PFSK-1 (cell line): Measurements from ENCODE around the gene FGD4.

Experiments
- FOXP2 ChIP-seq: optimal IDR thresholded peaks from 2 replicates; pipeline ENCODE3; 2011; ENCODE audit warnings: borderline replicate concordance, control low read depth, inconsistent platforms; ENCODE audit not compliant: insufficient read depth; ENCODE audit errors: extremely low read length, extremely low read depth
- POLR2AphosphoS5 ChIP-seq: IDR thresholded peaks from 2 replicates; pipeline ENCODE4 v1.6.1; 2012; ENCODE audit warnings: low read depth, mild to moderate bottlenecking, control low read depth, low read length, moderate library complexity
- REST ChIP-seq, 2 experiments: IDR thresholded peaks; 2 replicates each; pipeline versions ENCODE4 v1.6.1 to v1.8.0; 2011 to 2012; ENCODE audit warnings: low read depth in 2 of 2, low read length in 2 of 2, control low read depth in 1 of 2, inconsistent platforms in 1 of 2, mild to moderate bottlenecking in 1 of 2, moderate library complexity in 1 of 2; ENCODE audit not compliant: insufficient read depth in 1 of 2
- SIN3A ChIP-seq: IDR thresholded peaks from 2 replicates; pipeline ENCODE4 v1.6.1; 2012; ENCODE audit warnings: mild to moderate bottlenecking, low read length, moderate library complexity, borderline replicate concordance; ENCODE audit not compliant: insufficient read depth
- TAF1 ChIP-seq: IDR thresholded peaks from 2 replicates; pipeline ENCODE4 v1.6.1; 2012; ENCODE audit warnings: low read length, control low read depth, borderline replicate concordance; ENCODE audit not compliant: insufficient read depth

Gene FGD4

GRCh38 chr12:32467959-32468863 is 68.9 kb downstream of the FGD4 start:
- TF ChIP-seq REST (IDR thresholded peaks at IDR 0.05; ENCODE audit: insufficient read depth in 1 of 2, low read depth in 2 of 2, low read length in 2 of 2): no peak
- no peak for TF ChIP-seq FOXP2
- no peak for TF ChIP-seq SIN3A
- TF ChIP-seq POLR2AphosphoS5: no peak
- no peak for TF ChIP-seq TAF1

- TF ChIP-seq POLR2AphosphoS5 (no peak), TAF1 (no peak), SIN3A (no peak), FOXP2 (no peak), REST (IDR thresholded peaks at IDR 0.05; ENCODE audit: insufficient read depth in 1 of 2, low read depth in 2 of 2, low read length in 2 of 2) (no peak)
These were observed 71.6 kb downstream of the FGD4 start for GRCh38 chr12:32470936-32471470.

- no peak for TF ChIP-seq SIN3A
- no peak for TF ChIP-seq FOXP2
- TF ChIP-seq REST (IDR thresholded peaks at IDR 0.05; ENCODE audit: insufficient read depth in 1 of 2, low read depth in 2 of 2, low read length in 2 of 2): no peak
- no peak for TF ChIP-seq TAF1
- no peak for TF ChIP-seq POLR2AphosphoS5
These were observed 72.2 kb downstream of the FGD4 start for GRCh38 chr12:32471591-32472001.

GRCh38 chr12:32475724-32476123 is 76.4 kb downstream of the FGD4 start:
- TF ChIP-seq TAF1: no peak

GRCh38 chr12:32476446-32476845 is 77.1 kb downstream of the FGD4 start:
- TF ChIP-seq TAF1: no peak
- TF ChIP-seq SIN3A: no peak
- no peak for TF ChIP-seq REST (IDR thresholded peaks at IDR 0.05; ENCODE audit: insufficient read depth in 1 of 2, low read depth in 2 of 2, low read length in 2 of 2)
- no peak for TF ChIP-seq POLR2AphosphoS5
- no peak for TF ChIP-seq FOXP2
